Testis (tissue), 3 donors: ENCODE data around the gene MBNL2. TPM values are rescaled to one million over a fixed set of nuclear protein-coding genes. Genes with fewer than 3 reads are reported as not detected.

Experiments used
- DNase-seq: peaks from one replicate; pipeline ENCODE4 v3.0.0-alpha.2; 2019
- H3K27ac ChIP-seq, 2 donors: fragments of 200-600 bp; sonication (generic); one replicate each; pipeline ENCODE4 v1.5.1; 2019
- H3K27me3 ChIP-seq: fragments of 200-600 bp; sonication (generic); one replicate; pipeline ENCODE4 v1.5.1; 2019
- H3K36me3 ChIP-seq: fragments of 200-600 bp; sonication (generic); one replicate; pipeline ENCODE4 v1.5.1; 2017; ENCODE audit warnings: low read depth; ENCODE audit errors: missing control alignments
- H3K4me1 ChIP-seq: fragments of 200-600 bp; sonication (generic); one replicate; pipeline ENCODE4 v1.5.1; 2019
- H3K4me3 ChIP-seq, 2 donors: fragments of 200-600 bp; sonication (generic); one replicate each; pipeline ENCODE4 v1.5.1; 2017 to 2019
- H3K9me3 ChIP-seq: fragments of 200-600 bp; sonication (generic); one replicate; pipeline ENCODE4 v1.5.1; 2017
- CTCF ChIP-seq, 3 experiments: fragments of 450-650 bp in 2 of 3; fragments of 200-600 bp in 1 of 3; sonication (generic) in 1 of 3; IDR thresholded peaks; one replicate each; pipeline ENCODE4 v1.5.1; 2016 to 2019; ENCODE audit warnings: antibody characterized with exemption in 3 of 3, mild to moderate bottlenecking in 2 of 3, moderate library complexity in 1 of 3
- POLR2A ChIP-seq: fragments of 450-650 bp; IDR thresholded peaks from one replicate; pipeline ENCODE4 v1.6.1; 2017; ENCODE audit warnings: antibody characterized with exemption, mild to moderate bottlenecking, moderate library complexity
- WGBS, 2 donors: methylation state at CpG; one replicate each; pipeline ENCODE4 v1.1.5; 2018; 5-methylcytosine and 5-hydroxymethylcytosine counted together
- intact Hi-C: fragments of 100-400 bp; cut with DNase I; formaldehyde crosslinking; loops from one replicate; pipeline ENCODE4 v1.15.1; 2023; ENCODE audit warnings: low total_unique reads
- polyA plus RNA-seq: library from polyadenylated mRNA; stranded (reverse); fragments of 350-450 nt; fragmentation: Illumina TruSeq; extraction: RNeasy Lipid Tissue Mini Kit (QIAGEN cat#74804); gene quantifications from one replicate; pipeline ENCODE4 v1.2.3, GENCODE V29; 2014; ENCODE audit warnings: low read depth, low replicate concordance; ENCODE audit not compliant: insufficient read depth
- total RNA-seq, 2 donors: library from RNA; depleted of rRNA; stranded (reverse); fragments of >200 nt; gene quantifications; one replicate each; pipeline ENCODE4 v1.2.3, GENCODE V29; 2016

MBNL2 gene
- total and polyA plus RNA-seq, 3 donors from 2014 or later, result 21.5 to 83.0 (median 69.4) TPM

DNA sequence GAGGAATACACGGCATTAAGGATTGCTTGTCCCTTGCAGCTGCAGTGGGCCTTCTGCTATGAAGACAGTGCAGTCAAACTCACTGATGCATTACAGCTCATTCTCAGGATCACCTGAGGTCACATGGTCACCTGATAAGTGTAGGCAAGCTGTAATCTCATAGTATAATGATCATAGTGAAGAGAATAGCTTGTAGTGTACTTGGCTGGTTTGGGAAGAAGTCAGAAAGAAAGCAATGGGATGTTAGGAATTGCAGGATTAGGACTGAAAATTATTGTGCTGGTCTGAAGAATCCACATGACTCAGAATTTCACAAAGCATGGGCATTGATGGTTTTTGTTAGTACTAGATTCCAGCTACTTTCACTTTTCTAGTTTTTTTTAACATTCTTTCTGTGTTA, 76.7 kb downstream of the MBNL2 start:
- intact Hi-C loops, result no loop called here
- Histone ChIP-seq H3K27me3 (no peaks in the 10 kb centered on the region), H3K36me3 (no peaks in the 10 kb centered on the region), H3K4me3 (no peak overlapping the region), H3K4me1 (peaks cover 7% of the 10 kb centered on the region), H3K27ac (no peak overlapping the region), H3K9me3 (no peaks in the 10 kb centered on the region)
- TF ChIP-seq CTCF (IDR thresholded peaks at IDR 0.05) (no peak), POLR2A (no peak)
- WGBS, 2 donors, result 91 to 100% methylated on average over 1 of the region's 1 CpG
- no peak for DNase-seq

DNA sequence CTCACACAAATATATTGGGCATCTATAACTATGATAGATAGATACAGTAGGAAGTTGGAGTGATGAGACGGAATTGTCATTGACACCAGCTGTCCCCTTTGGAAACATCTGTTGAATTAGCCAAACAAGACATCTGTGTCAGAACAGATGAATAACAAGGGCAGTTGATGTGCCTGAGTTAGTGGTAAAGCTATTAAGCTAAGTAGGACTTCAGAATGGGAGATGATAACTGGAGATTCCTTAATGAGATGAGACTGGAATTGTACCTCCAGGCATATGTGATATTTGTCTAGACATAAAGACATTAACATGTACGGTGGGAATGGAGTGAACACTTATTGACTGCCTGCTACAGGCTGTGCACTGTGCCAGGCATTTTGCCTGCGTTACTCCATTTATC, 78.7 kb downstream of the MBNL2 start:
- H3K27me3 ChIP-seq, result no peaks in the 10 kb centered on the region
- DNase-seq, result no peak
- TF ChIP-seq CTCF (IDR thresholded peaks at IDR 0.05), result no peak
- TF ChIP-seq POLR2A, result no peak
- H3K4me1 ChIP-seq, result peaks cover 7% of the 10 kb centered on the region
- no peaks in the 10 kb centered on the region for H3K36me3 ChIP-seq
- H3K4me3 ChIP-seq, result no peak overlapping the region
- intact Hi-C loops, result no loop called here
- no peak overlapping the region for H3K27ac ChIP-seq
- no peaks in the 10 kb centered on the region for H3K9me3 ChIP-seq
- WGBS, 2 donors, result 74 to 86% methylated on average over 3 of the region's 3 CpGs

DNA sequence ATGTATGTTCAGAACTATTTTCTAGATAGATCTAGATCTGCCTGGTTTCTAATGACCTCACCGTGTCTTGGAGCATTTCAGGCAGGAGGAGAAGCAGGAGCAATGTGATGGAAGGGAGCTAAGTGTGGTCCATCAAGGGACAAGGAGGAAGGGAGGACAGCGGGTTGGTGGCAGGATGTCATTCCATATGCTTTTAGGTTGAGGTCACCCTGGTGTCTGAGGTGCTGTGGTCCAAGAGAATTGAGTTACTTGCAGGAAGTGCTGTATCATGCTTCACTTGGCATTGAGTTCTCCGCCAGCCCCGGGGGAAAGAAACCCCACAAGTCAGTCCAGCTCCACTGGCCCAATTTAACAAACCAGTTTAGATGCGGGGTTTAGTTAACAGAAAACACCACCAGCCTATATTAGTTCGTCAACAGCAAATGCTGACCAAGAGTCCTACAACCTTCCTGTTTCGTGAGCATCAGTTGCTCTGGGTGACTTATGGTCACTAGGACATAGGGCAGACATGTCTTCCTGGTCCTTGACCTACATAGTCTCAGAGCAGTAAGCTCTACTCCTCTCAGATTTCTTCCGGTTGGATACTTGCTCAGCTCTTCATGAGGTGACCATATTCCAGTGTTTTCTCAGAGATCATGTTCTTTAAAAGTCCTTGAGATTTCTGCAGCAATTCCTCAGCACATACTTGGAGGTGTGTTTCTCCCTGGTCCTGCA, 79.4 kb downstream of the MBNL2 start:
- H3K27me3 ChIP-seq, result no peaks in the 10 kb centered on the region
- no peak for TF ChIP-seq CTCF (IDR thresholded peaks at IDR 0.05)
- no peak for DNase-seq
- no peaks in the 10 kb centered on the region for H3K36me3 ChIP-seq
- no peak overlapping the region for H3K27ac ChIP-seq
- intact Hi-C loops, result no loop called here
- no peaks in the 10 kb centered on the region for H3K9me3 ChIP-seq
- 75 to 94% methylated on average over 8 of the region's 8 CpGs for WGBS, 2 donors
- H3K4me1 ChIP-seq, result peaks cover 10% of the 10 kb centered on the region
- no peak overlapping the region for H3K4me3 ChIP-seq

GRCh38 chr13:97302611-97303010, 80.5 kb downstream of the MBNL2 start:
- Histone ChIP-seq H3K4me1 (peaks cover 13% of the 10 kb centered on the region), H3K9me3 (no peaks in the 10 kb centered on the region), H3K36me3 (no peaks in the 10 kb centered on the region), H3K27me3 (no peaks in the 10 kb centered on the region), H3K27ac (no peak overlapping the region), H3K4me3 (no peak overlapping the region)
- WGBS, 2 donors, result 84 to 95% methylated on average over 3 of the region's 3 CpGs
- TF ChIP-seq POLR2A, result no peak
- TF ChIP-seq CTCF (IDR thresholded peaks at IDR 0.05), result no peak
- no peak for DNase-seq
- intact Hi-C loops, result no loop called here

- no peak overlapping the region for H3K27ac ChIP-seq
- WGBS, 2 donors, result 92 to 97% methylated on average over 1 of the region's 1 CpG
Measured at GRCh38 chr13:97306106-97306505, 84.0 kb downstream of the MBNL2 start.

More at GRCh38 chr13:97306106-97306505, 84.0 kb downstream of the MBNL2 start:
- H3K9me3 ChIP-seq, result no peaks in the 10 kb centered on the region
- H3K36me3 ChIP-seq, result no peaks in the 10 kb centered on the region
- DNase-seq, result no peak
- intact Hi-C loops, result no loop called here
- H3K4me1 ChIP-seq, result peaks cover 23% of the 10 kb centered on the region
- H3K4me3 ChIP-seq, result no peak overlapping the region
- TF ChIP-seq CTCF (IDR thresholded peaks at IDR 0.05), result no peak
- no peak for TF ChIP-seq POLR2A
- no peaks in the 10 kb centered on the region for H3K27me3 ChIP-seq
